ENCODE measurements around the gene SCUBE3. TPM values are rescaled to one million over a fixed set of nuclear protein-coding genes. Genes with fewer than 3 reads are reported as not detected.

Gene SCUBE3
- total RNA-seq, 1 donor from 2014 or later = 0.26 TPM

- DNase-seq (ENCODE audit: low read depth, low spot score) = no peak
Measured at GRCh38 chr6:35209081-35209480, 4.7 kb upstream of the SCUBE3 start.

GRCh38 chr6:35209622-35210247 lies 4.0 kb upstream of the SCUBE3 start:
- DNase-seq (ENCODE audit: low read depth, low spot score) = no peak

GRCh38 chr6:35213298-35213791 lies 411 bp upstream of the SCUBE3 start:
- no peak for DNase-seq (ENCODE audit: low read depth, low spot score)

GRCh38 chr6:35214869-35215664 lies 1.3 kb downstream of the SCUBE3 start:
- no peak for DNase-seq (ENCODE audit: low read depth, low spot score)

- no peak for DNase-seq (ENCODE audit: low read depth, low spot score)
Measured at GRCh38 chr6:35215665-35216411, 2.1 kb downstream of the SCUBE3 start.

- no peak for DNase-seq (ENCODE audit: low read depth, low spot score)
Measured at GRCh38 chr6:35216412-35216732, 2.6 kb downstream of the SCUBE3 start.

- no peak for DNase-seq (ENCODE audit: low read depth, low spot score)
Measured at GRCh38 chr6:35216851-35217811, 3.4 kb downstream of the SCUBE3 start.

- DNase-seq (ENCODE audit: low read depth, low spot score) = no peak
Measured at GRCh38 chr6:35218021-35218420, 4.3 kb downstream of the SCUBE3 start.

GRCh38 chr6:35218456-35218855 lies 4.7 kb downstream of the SCUBE3 start:
- DNase-seq (ENCODE audit: low read depth, low spot score) = no peak

GRCh38 chr6:35219683-35220326 lies 6.0 kb downstream of the SCUBE3 start:
- no peak for DNase-seq (ENCODE audit: low read depth, low spot score)

GRCh38 chr6:35220711-35221110 lies 7.0 kb downstream of the SCUBE3 start:
- DNase-seq (ENCODE audit: low read depth, low spot score) = no peak

GRCh38 chr6:35223396-35223795 lies 9.6 kb downstream of the SCUBE3 start:
- no peak for DNase-seq (ENCODE audit: low read depth, low spot score)

- no peak for DNase-seq (ENCODE audit: low read depth, low spot score)
Measured at GRCh38 chr6:35224720-35225119, 11.0 kb downstream of the SCUBE3 start.

GRCh38 chr6:35228481-35228880 lies 14.7 kb downstream of the SCUBE3 start:
- DNase-seq (ENCODE audit: low read depth, low spot score) = no peak

GRCh38 chr6:35229304-35229703 lies 15.5 kb downstream of the SCUBE3 start:
- no peak for DNase-seq (ENCODE audit: low read depth, low spot score)

- DNase-seq (ENCODE audit: low read depth, low spot score) = no peak
Measured at GRCh38 chr6:35230498-35230897, 16.7 kb downstream of the SCUBE3 start.

- no peak for DNase-seq (ENCODE audit: low read depth, low spot score)
Measured at GRCh38 chr6:35230950-35231349, 17.2 kb downstream of the SCUBE3 start.

GRCh38 chr6:35231563-35231962 lies 17.8 kb downstream of the SCUBE3 start:
- no peak for DNase-seq (ENCODE audit: low read depth, low spot score)

GRCh38 chr6:35234901-35235300 lies 21.1 kb downstream of the SCUBE3 start:
- no peak for DNase-seq (ENCODE audit: low read depth, low spot score)

GRCh38 chr6:35236223-35236622 lies 22.5 kb downstream of the SCUBE3 start:
- DNase-seq (ENCODE audit: low read depth, low spot score) = no peak

GRCh38 chr6:35237476-35237875 lies 23.7 kb downstream of the SCUBE3 start:
- no peak for DNase-seq (ENCODE audit: low read depth, low spot score)

Data from pulmonary artery endothelial cell (primary cell).